ENCODE data around the gene GAPDHS. TPM values are rescaled to one million over a fixed set of nuclear protein-coding genes. Genes with fewer than 3 reads are reported as not detected.

GAPDHS gene
- not detected in 2 replicates for total RNA-seq (2014; rRNA removed; shearing (Covaris generic))
- polyA plus RNA-seq (2015; cell fraction: cytosol; rRNA removed), result not detected in 2 replicates
- polyA plus RNA-seq (2015; cell fraction: nucleus; rRNA removed), result not detected in 2 replicates

GRCh38 chr19:35533201-35533821 is at the start of gene GAPDHS:
Gene GAPDHS, plus strand, starts transcription at chr19:35533456. Its CDS starts 72 bp downstream, at chr19:35533528.
- no peak for DNase-seq (ENCODE audit: low read depth)

GRCh38 chr19:35484252-35485036 is 48.8 kb upstream of the GAPDHS start:
- DNase-seq (ENCODE audit: low read depth), result no peak

GRCh38 chr19:35486268-35486708 is 47.0 kb upstream of the GAPDHS start:
- DNase-seq (ENCODE audit: low read depth), result no peak

GRCh38 chr19:35487656-35488182 is 45.5 kb upstream of the GAPDHS start:
- DNase-seq (ENCODE audit: low read depth), result no peak

- DNase-seq (ENCODE audit: low read depth), result no peak
Observed at GRCh38 chr19:35488677-35489076, 44.6 kb upstream of the GAPDHS start.

GRCh38 chr19:35490364-35490763 is 42.9 kb upstream of the GAPDHS start, which contains the start of gene KRTDAP:
Gene KRTDAP, minus strand, starts transcription at chr19:35490464. Its CDS starts 22 bp downstream, at chr19:35490442.
- DNase-seq (ENCODE audit: low read depth), result no peak

GRCh38 chr19:35491836-35492360 is 41.4 kb upstream of the GAPDHS start:
- no peak for DNase-seq (ENCODE audit: low read depth)

GRCh38 chr19:35493971-35494370 is 39.3 kb upstream of the GAPDHS start:
- no peak for DNase-seq (ENCODE audit: low read depth)

- peak; percentile 44 for DNase-seq (ENCODE audit: low read depth)
Observed at GRCh38 chr19:35495107-35496064, 37.9 kb upstream of the GAPDHS start.

- no peak for DNase-seq (ENCODE audit: low read depth)
Observed at GRCh38 chr19:35497406-35497805, 35.9 kb upstream of the GAPDHS start.

- DNase-seq (ENCODE audit: low read depth), result no peak
Observed at GRCh38 chr19:35498220-35498619, 35.0 kb upstream of the GAPDHS start.

GRCh38 chr19:35498984-35499527 is 34.2 kb upstream of the GAPDHS start:
- DNase-seq (ENCODE audit: low read depth), result no peak

GRCh38 chr19:35500611-35501010 is 32.6 kb upstream of the GAPDHS start:
- no peak for DNase-seq (ENCODE audit: low read depth)

GRCh38 chr19:35501684-35502083 is 31.6 kb upstream of the GAPDHS start:
- peak; percentile 53 for DNase-seq (ENCODE audit: low read depth)

- no peak for DNase-seq (ENCODE audit: low read depth)
Observed at GRCh38 chr19:35502751-35503150, 30.5 kb upstream of the GAPDHS start.

GRCh38 chr19:35506011-35506410 is 27.2 kb upstream of the GAPDHS start:
- DNase-seq (ENCODE audit: low read depth), result no peak

GRCh38 chr19:35507561-35507960 is 25.7 kb upstream of the GAPDHS start:
- DNase-seq (ENCODE audit: low read depth), result no peak

- no peak for DNase-seq (ENCODE audit: low read depth)
Observed at GRCh38 chr19:35508129-35508528, 25.1 kb upstream of the GAPDHS start.

GRCh38 chr19:35509018-35509652 is 24.1 kb upstream of the GAPDHS start:
- peak; percentile 36 for DNase-seq (ENCODE audit: low read depth)
